SJSA1 (cell line): ENCODE results near the gene ZNF641. TPM values are rescaled to one million over a fixed set of nuclear protein-coding genes. Genes with fewer than 3 reads are reported as not detected.
A peak's percentile ranks its signal among the peaks of the same experiment; 100 is the strongest.

Experiments used
- DNase-seq, 2 experiments: peaks; one replicate each; pipeline ENCODE4 v3.0.0-alpha.2; 2015 to 2020; ENCODE audit warnings: low spot score in 2 of 2, low read depth in 1 of 2
- H3K27ac ChIP-seq: fragments of 250-450 bp; sonication (Bioruptor Pico); 2 replicates; pipeline ENCODE4 v1.5.1; 2020; ENCODE audit warnings: mild to moderate bottlenecking, moderate library complexity
- H3K27me3 ChIP-seq: fragments of 250-450 bp; sonication (Bioruptor Pico); replicated peaks from 2 replicates; pipeline ENCODE4 v1.5.1; 2020; ENCODE audit warnings: mild to moderate bottlenecking, moderate library complexity
- H3K36me3 ChIP-seq: fragments of 250-450 bp; sonication (Bioruptor Pico); 2 replicates; pipeline ENCODE4 v1.5.1; 2020; ENCODE audit warnings: mild to moderate bottlenecking
- H3K4me1 ChIP-seq: fragments of 250-450 bp; sonication (Bioruptor Pico); replicated peaks from 2 replicates; pipeline ENCODE4 v1.6.1; 2021; ENCODE audit warnings: mild to moderate bottlenecking
- H3K4me3 ChIP-seq: fragments of 250-450 bp; sonication (Bioruptor Pico); 2 replicates; pipeline ENCODE4 v1.5.1; 2020; ENCODE audit warnings: mild to moderate bottlenecking
- H3K9me3 ChIP-seq: fragments of 250-450 bp; sonication (Bioruptor Pico); replicated peaks from 2 replicates; pipeline ENCODE4 v1.5.1; 2020; ENCODE audit warnings: mild to moderate bottlenecking
- total RNA-seq: library from RNA; depleted of rRNA; stranded (reverse); fragments of >200 nt; shearing (Covaris generic); gene quantifications from 2 replicates; pipeline ENCODE4 v1.2.3, GENCODE V29; 2014; rRNA removed

ZNF641 gene
- total RNA-seq, 1 experiment from 2014 or later = 12.8 TPM

DNA sequence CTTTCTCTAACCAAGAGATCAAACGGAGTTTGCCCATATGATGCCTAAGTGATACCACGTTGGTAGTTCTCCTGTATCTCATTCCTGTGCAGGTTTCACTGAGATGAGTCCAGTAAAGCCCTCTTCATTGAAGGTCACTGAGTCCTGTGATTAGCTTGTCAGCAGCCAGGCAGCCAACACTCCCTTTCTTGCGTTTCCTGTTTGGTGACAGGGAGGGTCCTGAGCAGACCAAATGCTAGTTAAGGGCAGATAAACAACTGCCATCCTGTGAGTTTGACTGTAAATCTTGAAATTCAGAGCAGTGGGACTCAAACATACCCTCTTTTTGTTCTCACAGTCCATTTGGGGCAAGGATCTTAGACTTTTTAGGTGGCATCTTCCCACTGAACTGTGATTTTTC, 39.4 kb downstream of the ZNF641 start:
- no peak overlapping the region for H3K27ac ChIP-seq
- H3K27me3 ChIP-seq = peaks cover 10% of the 10 kb centered on the region
- no peaks in the 10 kb centered on the region for H3K9me3 ChIP-seq
- H3K4me3 ChIP-seq = no peak overlapping the region
- no peak for DNase-seq
- no peaks in the 10 kb centered on the region for H3K4me1 ChIP-seq
- no peaks in the 10 kb centered on the region for H3K36me3 ChIP-seq

- Histone ChIP-seq H3K27me3 (peaks cover 10% of the 10 kb centered on the region), H3K36me3 (no peaks in the 10 kb centered on the region), H3K9me3 (no peaks in the 10 kb centered on the region), H3K4me3 (no peak overlapping the region), H3K27ac (no peak overlapping the region), H3K4me1 (no peaks in the 10 kb centered on the region)
- DNase-seq = no peak
Observed at GRCh38 chr12:48307269-48307668, 43.5 kb downstream of the ZNF641 start.

DNA sequence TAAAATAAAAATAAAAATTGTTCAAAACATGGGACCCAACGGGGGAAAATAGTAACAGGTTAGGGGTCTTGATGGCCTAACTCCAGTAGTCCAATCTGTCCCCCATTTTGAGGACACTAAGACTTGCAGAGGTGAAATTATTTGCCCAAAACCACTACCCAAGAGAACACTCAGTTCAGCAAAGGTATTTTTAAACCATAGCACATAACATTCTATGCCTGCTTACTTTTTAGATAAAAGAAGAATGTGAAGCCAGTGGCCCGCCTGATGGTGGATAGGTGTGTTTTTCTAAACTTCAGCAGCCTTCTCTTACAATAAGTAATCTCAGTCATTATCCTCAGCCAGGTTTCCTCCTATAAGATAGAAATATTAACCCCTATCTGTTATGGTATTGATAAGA, 45.5 kb downstream of the ZNF641 start:
- Histone ChIP-seq H3K4me3 (no peak overlapping the region), H3K9me3 (0 out of 2 replicates have a peak, but pooled peaks cover 2% of the 10 kb centered on the region), H3K4me1 (no peaks in the 10 kb centered on the region), H3K27ac (no peak overlapping the region), H3K27me3 (peaks cover 10% of the 10 kb centered on the region; the same call in 1 of the 2 replicates), H3K36me3 (no peaks in the 10 kb centered on the region)
- no peak for DNase-seq

DNA sequence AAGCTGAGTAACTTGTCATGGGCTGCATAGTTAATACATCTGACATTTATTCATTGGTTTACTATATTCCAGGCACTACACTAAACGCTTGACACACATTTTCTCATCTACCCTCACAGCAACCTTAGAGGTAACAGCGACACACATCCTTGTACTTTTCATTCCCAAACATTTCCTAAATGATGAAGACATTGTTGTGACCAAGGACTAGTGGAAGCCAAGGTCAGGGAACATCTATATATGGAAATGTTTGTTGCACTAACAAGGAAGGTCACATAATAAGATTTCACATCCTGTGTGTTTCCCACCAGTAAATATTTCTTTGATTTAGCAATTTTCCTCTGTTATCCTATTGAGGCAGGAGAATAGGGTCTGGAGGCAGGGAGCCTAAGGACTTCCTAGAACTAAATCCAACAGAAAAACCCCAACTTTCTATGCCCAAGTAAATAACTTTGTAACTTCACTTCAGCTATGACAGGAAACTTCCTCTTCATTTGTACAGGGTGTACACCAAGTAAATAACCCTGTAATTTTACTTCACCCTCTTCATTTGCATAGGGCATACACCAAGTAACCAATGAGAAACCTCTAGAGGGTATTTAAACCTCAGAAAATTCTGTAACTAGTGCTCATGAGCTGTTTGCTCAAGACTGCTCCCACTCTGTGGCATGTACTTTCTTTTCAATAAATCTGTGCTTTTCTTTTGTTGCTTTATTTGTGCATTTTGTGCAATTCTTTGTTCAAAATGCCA, 48.4 kb downstream of the ZNF641 start:
- Histone ChIP-seq H3K36me3 (no peaks in the 10 kb centered on the region), H3K4me3 (no peak overlapping the region), H3K27ac (no peak overlapping the region), H3K27me3 (no peaks in the 10 kb centered on the region; the same call in 1 of the 2 replicates), H3K4me1 (no peaks in the 10 kb centered on the region), H3K9me3 (0 out of 2 replicates have a peak, but pooled peaks cover 2% of the 10 kb centered on the region)
- no peak for DNase-seq

DNA sequence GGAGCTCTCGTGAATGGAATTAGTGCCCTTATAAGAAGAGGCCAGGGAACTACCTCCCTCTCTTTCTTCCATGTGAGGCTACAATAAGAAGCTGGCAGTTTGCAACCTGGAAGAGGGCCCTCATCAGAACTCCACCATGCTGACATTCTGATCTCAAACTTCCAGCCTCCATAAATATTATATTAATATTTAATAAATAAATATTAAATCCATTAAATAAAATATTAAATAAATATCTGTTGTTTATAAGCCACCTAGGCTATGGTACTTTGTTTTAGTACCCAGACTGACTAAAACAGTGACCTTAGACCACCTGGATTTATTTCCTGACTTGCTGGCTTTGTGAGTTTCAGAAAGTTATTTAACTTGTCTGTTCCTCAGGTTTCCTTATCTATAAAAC, 49.9 kb downstream of the ZNF641 start:
- Histone ChIP-seq H3K4me1 (no peaks in the 10 kb centered on the region), H3K4me3 (no peak overlapping the region), H3K36me3 (no peaks in the 10 kb centered on the region), H3K27ac (no peak overlapping the region), H3K27me3 (no peaks in the 10 kb centered on the region), H3K9me3 (0 out of 2 replicates have a peak, but pooled peaks cover 2% of the 10 kb centered on the region)
- no peak for DNase-seq

DNA sequence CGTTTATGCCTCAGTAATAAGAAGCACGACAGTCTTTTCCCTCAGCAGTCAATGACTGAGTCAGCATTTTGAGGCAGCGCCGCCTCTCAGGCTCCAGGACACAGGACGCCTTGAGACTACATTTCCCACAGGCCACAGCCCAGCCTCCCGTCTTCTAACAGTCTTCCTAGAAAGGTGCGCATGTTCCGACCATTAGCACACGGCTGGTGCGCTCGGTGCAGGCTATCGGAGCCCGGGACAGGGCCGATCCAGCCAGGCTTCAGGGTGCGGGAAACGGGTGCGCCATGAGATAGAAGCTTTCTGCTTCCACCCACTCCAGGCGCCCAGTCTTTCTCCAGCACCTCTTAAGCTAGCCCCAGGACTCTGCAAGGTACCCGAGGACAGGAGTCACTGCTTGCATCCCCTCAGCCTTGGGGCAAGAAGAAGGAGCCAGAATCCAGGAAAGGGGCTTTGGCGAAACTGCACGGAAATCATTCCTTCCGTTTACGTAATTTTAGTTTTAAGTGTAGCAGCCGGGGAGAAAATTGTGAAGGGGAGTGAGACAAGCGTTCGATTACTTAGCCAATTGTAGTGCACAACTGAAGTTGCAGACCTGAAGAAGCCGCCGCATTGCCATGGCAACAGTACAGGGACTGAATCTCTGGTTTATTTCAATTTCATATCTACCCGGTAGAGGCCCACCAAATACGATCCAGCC, 54.0 kb downstream of the ZNF641 start:
- no peak for DNase-seq
- no peaks in the 10 kb centered on the region for H3K9me3 ChIP-seq
- no peak overlapping the region for H3K4me3 ChIP-seq
- no peak overlapping the region for H3K27ac ChIP-seq
- H3K4me1 ChIP-seq = no peaks in the 10 kb centered on the region
- H3K27me3 ChIP-seq = no peaks in the 10 kb centered on the region
- no peaks in the 10 kb centered on the region for H3K36me3 ChIP-seq

DNA sequence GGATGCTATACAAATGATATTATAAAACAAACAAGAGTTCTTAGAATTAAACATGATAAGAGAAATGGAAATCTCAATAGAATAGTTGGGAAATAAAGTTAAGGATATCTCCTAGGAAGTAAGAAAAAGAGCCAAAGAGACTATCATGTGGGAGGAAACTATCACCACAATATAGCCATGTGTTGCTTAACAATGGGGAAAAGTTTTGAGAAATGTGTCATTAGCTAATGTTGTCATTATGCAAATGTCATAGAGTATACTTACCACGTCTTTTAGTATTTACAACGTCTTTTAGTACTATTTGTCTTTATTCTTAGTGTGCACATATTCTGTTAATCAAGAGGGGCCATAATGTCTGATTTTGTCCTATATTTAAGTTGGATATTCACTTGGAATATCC, 58.7 kb downstream of the ZNF641 start:
- no peak overlapping the region for H3K27ac ChIP-seq
- H3K36me3 ChIP-seq = no peaks in the 10 kb centered on the region
- H3K27me3 ChIP-seq = peaks cover 14% of the 10 kb centered on the region
- H3K9me3 ChIP-seq = peaks cover 2% of the 10 kb centered on the region; the same call in 1 of the 2 replicates
- H3K4me1 ChIP-seq = no peaks in the 10 kb centered on the region
- no peak overlapping the region for H3K4me3 ChIP-seq
- DNase-seq = no peak

DNA sequence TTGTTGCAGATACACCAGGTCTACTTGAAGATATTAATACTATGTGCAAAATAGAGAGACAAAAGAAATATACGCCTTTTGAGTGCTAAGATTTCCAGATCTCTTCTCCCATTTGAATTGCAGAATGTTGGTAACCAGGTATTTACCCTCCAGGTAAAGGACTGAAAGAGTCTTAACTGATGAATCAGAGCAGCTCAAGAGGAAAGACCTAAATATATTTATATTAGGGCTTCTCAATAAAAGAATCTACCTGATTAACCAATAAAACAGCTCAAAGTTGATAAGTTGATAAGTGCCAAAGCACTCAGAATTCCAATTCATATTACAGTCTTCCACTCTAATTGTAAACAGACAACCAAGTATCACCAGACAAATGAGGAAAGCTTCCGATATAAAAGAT, 59.2 kb downstream of the ZNF641 start:
- no peaks in the 10 kb centered on the region for H3K36me3 ChIP-seq
- peaks cover 4% of the 10 kb centered on the region for H3K9me3 ChIP-seq
- H3K4me1 ChIP-seq = no peaks in the 10 kb centered on the region
- peaks cover 15% of the 10 kb centered on the region for H3K27me3 ChIP-seq
- no peak overlapping the region for H3K4me3 ChIP-seq
- no peak for DNase-seq
- H3K27ac ChIP-seq = no peak overlapping the region

DNA sequence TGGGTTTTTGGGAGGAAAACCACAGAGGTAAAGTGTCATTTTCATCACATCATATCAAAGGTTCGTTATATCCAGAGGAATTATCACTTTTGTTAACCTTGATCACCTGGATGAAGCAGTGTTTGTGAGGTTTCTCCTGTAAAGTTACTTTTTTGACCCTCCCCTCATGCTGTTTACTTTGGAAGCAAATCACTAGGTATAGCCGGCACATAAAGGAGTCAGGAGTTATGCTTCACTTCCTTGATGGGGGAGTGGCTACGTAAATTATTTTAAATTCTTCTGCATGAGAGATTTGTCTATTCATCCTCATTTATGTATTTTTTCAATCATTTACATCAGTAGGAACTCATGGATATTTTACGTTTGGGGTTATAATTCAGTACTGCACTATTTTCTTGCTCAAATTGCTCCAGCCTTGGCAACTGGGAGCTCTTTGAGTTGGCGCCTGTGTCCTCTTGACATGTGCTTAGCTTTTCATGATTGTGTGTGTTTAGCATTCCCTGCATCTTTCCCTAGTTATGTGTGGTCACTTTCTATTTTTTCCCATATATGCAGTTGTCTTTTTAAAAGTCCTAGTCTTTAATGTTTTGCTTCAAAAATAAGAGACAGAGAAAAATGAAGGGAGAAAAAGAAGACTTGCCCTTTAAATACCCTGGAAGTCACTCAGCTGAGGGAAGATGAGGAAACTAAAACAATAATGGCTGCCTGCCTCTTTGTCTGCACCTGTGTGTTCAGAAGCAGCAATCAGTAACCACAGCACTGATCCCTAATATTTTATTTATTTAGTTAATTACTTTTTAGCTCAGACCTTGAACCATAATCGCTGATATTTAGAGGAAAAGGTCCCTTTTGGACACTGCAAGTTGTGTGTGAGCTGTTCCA, 62.1 kb downstream of the ZNF641 start:
- Histone ChIP-seq H3K4me3 (no peak overlapping the region), H3K4me1 (no peaks in the 10 kb centered on the region; the same call in 1 of the 2 replicates), H3K36me3 (no peaks in the 10 kb centered on the region), H3K27me3 (peaks cover 22% of the 10 kb centered on the region), H3K27ac (no peak overlapping the region), H3K9me3 (peaks cover 12% of the 10 kb centered on the region)
- DNase-seq = peak; percentile 55 to 62

Other genes starting within 250 kb of the ZNF641 start
- 36.2 and 49.5 TPM in 2 replicates for gene SENP1, start 244.8 kb downstream of the ZNF641 start, total RNA-seq
- gene PFKM, start 231.6 kb downstream of the ZNF641 start, total RNA-seq = 791 and 920 TPM in 2 replicates
- gene ASB8, start 193.4 kb downstream of the ZNF641 start, total RNA-seq = 236 and 314 TPM in 2 replicates
- 10.1 and 11.9 TPM in 2 replicates for gene CCDC184, start 167.3 kb downstream of the ZNF641 start, total RNA-seq
- not detected in 2 replicates for gene OR10AD1, start 147.6 kb downstream of the ZNF641 start, total RNA-seq
- not detected in 2 replicates for gene ANP32D, start 121.6 kb upstream of the ZNF641 start, total RNA-seq
- gene C12orf54, start 131.6 kb upstream of the ZNF641 start, total RNA-seq = 0.53 TPM in 1 of 2 replicates, not detected in the other
- gene OR8S1, start 174.7 kb upstream of the ZNF641 start, total RNA-seq = not detected in 2 replicates
- not detected in 2 replicates for gene LALBA, start 219.1 kb upstream of the ZNF641 start, total RNA-seq